ENCODE measurements around the gene SLC25A33. TPM values are rescaled to one million over a fixed set of nuclear protein-coding genes. Genes with fewer than 3 reads are reported as not detected.

The SLC25A33 gene
- total RNA-seq, 2 donors from 2014 or later: 9.6 to 13.6 TPM

DNA sequence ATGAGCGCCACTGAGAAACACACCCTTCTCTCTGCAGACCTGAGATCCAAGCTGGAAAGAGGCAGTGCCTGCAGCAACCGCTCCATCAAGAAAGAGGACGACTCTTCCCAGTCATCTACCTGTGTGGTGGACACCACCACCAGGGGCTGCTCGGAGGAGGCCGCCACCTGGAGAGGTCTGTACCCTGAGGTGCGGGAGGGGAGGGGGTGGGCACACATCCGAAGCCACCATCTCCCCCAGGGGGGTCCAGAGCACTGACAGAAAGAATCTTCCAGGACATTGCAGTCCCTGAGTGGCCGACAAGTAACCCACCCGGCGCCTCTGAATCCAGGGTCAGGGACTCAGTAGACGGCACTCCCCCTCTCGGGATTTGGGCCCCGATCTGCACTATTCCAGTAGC is 72.5 kb downstream of the SLC25A33 start:
- Mint-ChIP-seq H3K27ac (no peak overlapping the region), H3K4me1 (no peaks in the 10 kb centered on the region), H3K4me3 (no peak overlapping the region), H3K9me3 (no peaks in the 10 kb centered on the region), H3K36me3 (ENCODE audit: low read depth) (peaks cover 13% of the 10 kb centered on the region), H3K27me3 (ENCODE audit: insufficient read depth) (no peaks in the 10 kb centered on the region)
- no peak for DNase-seq
- WGBS, 2 experiments (ENCODE audit: insufficient coverage in 1 of 2, insufficient read length in 1 of 2): 82 to 86% methylated on average over 7 to 13 of the region's 13 CpGs
- Histone ChIP-seq H3K4me3 (ENCODE audit: low read length) (no peak overlapping the region), H3K9me3 (ENCODE audit: control insufficient read depth, low read length) (no peaks in the 10 kb centered on the region), H3K36me3 (ENCODE audit: control insufficient read depth, insufficient read depth, low read length) (peaks cover 6% of the 10 kb centered on the region), H3K27ac (ENCODE audit: low read depth, low read length) (no peak overlapping the region), H3K4me1 (ENCODE audit: control insufficient read depth, insufficient read depth, low read length) (no peaks in the 10 kb centered on the region), H3K27me3 (ENCODE audit: control insufficient read depth, insufficient read depth, low read length, poor library complexity, severe bottlenecking) (no peaks in the 10 kb centered on the region), H3K9ac (ENCODE audit: extremely low read depth, low read length, poor library complexity, severe bottlenecking) (no peak overlapping the region)
- TF ChIP-seq, protein P1, sequence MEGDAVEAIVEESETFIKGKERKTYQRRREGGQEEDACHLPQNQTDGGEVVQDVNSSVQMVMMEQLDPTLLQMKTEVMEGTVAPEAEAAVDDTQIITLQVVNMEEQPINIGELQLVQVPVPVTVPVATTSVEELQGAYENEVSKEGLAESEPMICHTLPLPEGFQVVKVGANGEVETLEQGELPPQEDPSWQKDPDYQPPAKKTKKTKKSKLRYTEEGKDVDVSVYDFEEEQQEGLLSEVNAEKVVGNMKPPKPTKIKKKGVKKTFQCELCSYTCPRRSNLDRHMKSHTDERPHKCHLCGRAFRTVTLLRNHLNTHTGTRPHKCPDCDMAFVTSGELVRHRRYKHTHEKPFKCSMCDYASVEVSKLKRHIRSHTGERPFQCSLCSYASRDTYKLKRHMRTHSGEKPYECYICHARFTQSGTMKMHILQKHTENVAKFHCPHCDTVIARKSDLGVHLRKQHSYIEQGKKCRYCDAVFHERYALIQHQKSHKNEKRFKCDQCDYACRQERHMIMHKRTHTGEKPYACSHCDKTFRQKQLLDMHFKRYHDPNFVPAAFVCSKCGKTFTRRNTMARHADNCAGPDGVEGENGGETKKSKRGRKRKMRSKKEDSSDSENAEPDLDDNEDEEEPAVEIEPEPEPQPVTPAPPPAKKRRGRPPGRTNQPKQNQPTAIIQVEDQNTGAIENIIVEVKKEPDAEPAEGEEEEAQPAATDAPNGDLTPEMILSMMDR (conservative IDR thresholded peaks at IDR 0.05): no peak

DNA sequence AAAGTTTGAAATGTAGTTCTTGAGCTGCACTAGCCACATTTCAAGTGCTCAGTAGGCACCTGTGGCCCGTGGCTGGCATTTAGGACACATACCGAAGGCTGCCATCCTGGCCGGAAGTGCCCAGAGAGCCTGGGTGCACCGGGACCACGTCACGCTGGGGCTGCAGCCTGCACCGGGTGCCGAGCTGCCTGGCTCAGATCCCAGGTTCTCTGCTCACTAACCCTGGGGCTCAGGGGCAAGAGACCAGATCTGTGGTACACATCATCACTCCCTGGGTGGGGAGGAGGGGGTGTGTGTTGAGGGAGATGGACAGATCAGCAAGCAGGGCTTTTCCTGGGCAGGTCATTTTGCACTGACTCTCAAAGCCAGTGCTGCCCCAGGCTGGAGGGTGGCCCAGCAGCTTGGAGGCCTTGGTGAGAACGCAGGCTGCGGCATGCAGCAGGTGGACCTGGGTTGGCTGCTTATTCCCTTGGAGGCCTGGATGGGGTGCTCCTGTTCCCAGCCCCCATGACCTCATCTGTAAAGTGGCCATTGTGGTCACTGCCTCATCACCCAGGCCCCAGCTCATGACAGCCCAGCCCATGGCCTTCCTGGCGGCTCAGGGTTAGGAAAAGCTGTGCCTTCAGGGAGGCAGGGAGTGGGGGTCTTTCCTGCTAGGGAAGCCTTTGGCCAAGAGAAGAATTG is 73.0 kb downstream of the SLC25A33 start:
- H3K4me1 Mint-ChIP-seq: no peaks in the 10 kb centered on the region
- no peak overlapping the region for H3K4me3 ChIP-seq (ENCODE audit: low read length)

DNA sequence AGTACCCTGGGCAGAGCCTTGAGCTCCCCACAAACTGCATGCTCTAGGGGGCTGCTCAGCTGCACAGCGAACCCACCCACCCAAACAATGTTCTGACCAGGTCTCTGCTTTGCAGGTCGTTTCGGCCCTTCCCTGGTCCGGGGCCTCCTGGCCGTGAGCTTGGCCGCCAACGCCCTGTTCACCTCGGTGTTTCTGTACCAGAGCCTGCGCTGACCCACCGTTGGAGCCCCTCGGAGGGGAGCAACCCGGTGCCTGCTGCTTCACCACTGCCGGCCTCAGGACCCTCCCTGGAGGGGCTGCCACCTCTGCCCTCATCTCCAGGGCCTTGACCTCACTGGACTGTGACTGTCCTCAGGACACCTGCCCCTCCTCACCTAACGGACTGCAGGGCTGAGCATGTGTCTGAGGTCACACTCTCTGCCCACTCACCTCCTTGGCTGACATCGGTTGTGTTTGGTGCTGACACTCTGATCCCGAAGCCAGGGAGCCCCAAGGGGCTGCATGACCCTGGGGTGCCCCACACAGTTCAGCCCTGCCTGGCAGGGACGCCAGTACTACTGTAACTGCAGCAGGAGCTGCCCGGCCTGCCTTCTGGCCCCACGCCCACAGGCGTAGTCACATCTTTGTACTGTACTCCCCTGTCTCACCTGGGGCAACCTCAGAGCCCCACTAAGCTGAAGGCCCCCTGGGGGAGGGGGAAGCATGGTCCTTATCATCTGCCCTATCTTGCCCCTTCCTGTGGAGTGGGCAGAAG is 73.8 kb downstream of the SLC25A33 start:
- 92 to 93% methylated on average over 12 to 20 of the region's 20 CpGs for WGBS, 2 experiments (ENCODE audit: insufficient coverage in 1 of 2, insufficient read length in 1 of 2)
- Histone ChIP-seq H3K36me3 (ENCODE audit: control insufficient read depth, insufficient read depth, low read length) (peaks cover 6% of the 10 kb centered on the region), H3K27me3 (ENCODE audit: control insufficient read depth, insufficient read depth, low read length, poor library complexity, severe bottlenecking) (no peaks in the 10 kb centered on the region), H3K4me3 (ENCODE audit: low read length) (no peak overlapping the region), H3K27ac (ENCODE audit: low read depth, low read length) (no peak overlapping the region), H3K4me1 (ENCODE audit: control insufficient read depth, insufficient read depth, low read length) (no peaks in the 10 kb centered on the region), H3K9ac (ENCODE audit: extremely low read depth, low read length, poor library complexity, severe bottlenecking) (no peak overlapping the region), H3K9me3 (ENCODE audit: control insufficient read depth, low read length) (no peaks in the 10 kb centered on the region)
- H3K27me3 Mint-ChIP-seq (ENCODE audit: insufficient read depth): no peaks in the 10 kb centered on the region
- no peak overlapping the region for H3K4me3 Mint-ChIP-seq
- TF ChIP-seq, protein P1 (conservative IDR thresholded peaks at IDR 0.05): no peak
- DNase-seq: no peak
- no peaks in the 10 kb centered on the region for H3K4me1 Mint-ChIP-seq
- H3K36me3 Mint-ChIP-seq (ENCODE audit: low read depth): peaks cover 13% of the 10 kb centered on the region
- no peak overlapping the region for H3K27ac Mint-ChIP-seq
- H3K9me3 Mint-ChIP-seq: no peaks in the 10 kb centered on the region

More for the DNA sequence above, 73.0 kb downstream of the SLC25A33 start:
- WGBS, 2 experiments (ENCODE audit: insufficient coverage in 1 of 2, insufficient read length in 1 of 2): 93 to 96% methylated on average over 8 to 11 of the region's 11 CpGs
- no peaks in the 10 kb centered on the region for H3K27me3 ChIP-seq (ENCODE audit: control insufficient read depth, insufficient read depth, low read length, poor library complexity, severe bottlenecking)
- Mint-ChIP-seq H3K36me3 (ENCODE audit: low read depth) (peaks cover 13% of the 10 kb centered on the region), H3K27ac (no peak overlapping the region), H3K9me3 (no peaks in the 10 kb centered on the region), H3K27me3 (ENCODE audit: insufficient read depth) (no peaks in the 10 kb centered on the region), H3K4me3 (no peak overlapping the region)
- no peak overlapping the region for H3K9ac ChIP-seq (ENCODE audit: extremely low read depth, low read length, poor library complexity, severe bottlenecking)
- peaks cover 6% of the 10 kb centered on the region for H3K36me3 ChIP-seq (ENCODE audit: control insufficient read depth, insufficient read depth, low read length)
- TF ChIP-seq, protein P1 (conservative IDR thresholded peaks at IDR 0.05): no peak
- DNase-seq: no peak
- H3K4me1 ChIP-seq (ENCODE audit: control insufficient read depth, insufficient read depth, low read length): no peaks in the 10 kb centered on the region
- no peaks in the 10 kb centered on the region for H3K9me3 ChIP-seq (ENCODE audit: control insufficient read depth, low read length)
- no peak overlapping the region for H3K27ac ChIP-seq (ENCODE audit: low read depth, low read length)
